ENCODE results near the gene NLGN1.

- TF ChIP-seq, protein P1, sequence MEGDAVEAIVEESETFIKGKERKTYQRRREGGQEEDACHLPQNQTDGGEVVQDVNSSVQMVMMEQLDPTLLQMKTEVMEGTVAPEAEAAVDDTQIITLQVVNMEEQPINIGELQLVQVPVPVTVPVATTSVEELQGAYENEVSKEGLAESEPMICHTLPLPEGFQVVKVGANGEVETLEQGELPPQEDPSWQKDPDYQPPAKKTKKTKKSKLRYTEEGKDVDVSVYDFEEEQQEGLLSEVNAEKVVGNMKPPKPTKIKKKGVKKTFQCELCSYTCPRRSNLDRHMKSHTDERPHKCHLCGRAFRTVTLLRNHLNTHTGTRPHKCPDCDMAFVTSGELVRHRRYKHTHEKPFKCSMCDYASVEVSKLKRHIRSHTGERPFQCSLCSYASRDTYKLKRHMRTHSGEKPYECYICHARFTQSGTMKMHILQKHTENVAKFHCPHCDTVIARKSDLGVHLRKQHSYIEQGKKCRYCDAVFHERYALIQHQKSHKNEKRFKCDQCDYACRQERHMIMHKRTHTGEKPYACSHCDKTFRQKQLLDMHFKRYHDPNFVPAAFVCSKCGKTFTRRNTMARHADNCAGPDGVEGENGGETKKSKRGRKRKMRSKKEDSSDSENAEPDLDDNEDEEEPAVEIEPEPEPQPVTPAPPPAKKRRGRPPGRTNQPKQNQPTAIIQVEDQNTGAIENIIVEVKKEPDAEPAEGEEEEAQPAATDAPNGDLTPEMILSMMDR (IDR thresholded peaks at IDR 0.05), result no peak
- TF ChIP-seq EZH2phosphoT487 (IDR thresholded peaks at IDR 0.05) (no peak), EZH2 (IDR thresholded peaks at IDR 0.05) (no peak)
Measured at GRCh38 chr3:174068035-174068434, 670.5 kb downstream of the NLGN1 start.
